ENCODE data around the gene GGCX. TPM values are rescaled to one million over a fixed set of nuclear protein-coding genes. Genes with fewer than 3 reads are reported as not detected.

Gene GGCX
- total and polyA plus RNA-seq, 9 of the 15 experiments (the other 6 are each of a cell fraction or from before 2014, with no cell fraction given): 14.4 to 47.1 (median 28.1) TPM

DNA sequence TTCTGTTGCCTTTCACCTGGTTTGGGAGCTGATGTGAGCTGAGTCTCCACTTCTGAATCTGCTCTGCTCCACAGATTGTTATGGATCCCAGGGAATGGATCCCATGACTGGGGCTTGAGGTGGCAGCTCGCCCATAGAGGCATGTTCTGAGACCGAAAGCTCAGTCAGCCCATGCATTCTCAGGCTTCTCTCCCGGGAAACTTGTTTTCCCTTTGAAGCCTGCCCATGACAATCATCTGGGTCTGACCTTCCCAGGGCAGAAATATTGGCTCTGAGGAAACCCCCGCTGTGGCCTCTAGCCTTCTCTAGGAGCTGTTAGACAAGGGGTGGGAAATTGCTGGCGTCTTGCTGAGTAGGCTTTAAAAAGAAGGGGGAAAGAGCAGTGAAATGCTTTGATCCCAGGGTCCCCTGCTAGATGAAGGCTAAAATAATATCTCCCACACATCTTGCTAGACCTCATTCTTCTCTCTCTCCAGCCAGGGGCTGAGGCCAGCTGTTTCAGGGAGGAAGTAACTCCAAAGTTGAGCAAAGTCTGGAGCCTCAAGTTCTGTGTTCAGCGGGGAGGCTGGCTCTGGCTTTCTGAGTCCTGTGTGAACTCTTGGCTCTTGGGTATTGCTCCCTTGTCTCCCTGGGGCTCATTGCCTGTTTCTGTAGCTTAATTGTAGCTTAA is 18.1 kb upstream of the GGCX start:
- ATAC-seq (peak; percentile 17; the same call in 2 of the 3 replicates), FAIRE-seq (peak; percentile 29), DNase-seq (ENCODE audit: extremely low read depth in 1 of 4, low spot score in 3 of 4) (peak in 2 of 4 experiments; percentile 48 to 50)
- ChIA-PET POLR2A (interaction anchor here (0.6 to 3.8 kb wide), 13 partner anchors 8 to 172 kb away, joined by 3 to 23 read pairs (median 5); partner anchors contain the start of genes GGCX and RNF181), CTCF (ENCODE audit: low intra/inter-chr PET ratio) (no interaction called here)
- BruUV-seq (replicated peaks): no TSS peak
- peaks cover 30% of the 10 kb centered on the region for H3K79me2 ChIP-seq (ENCODE audit: control insufficient read depth, insufficient read depth, low read length)
- H3K36me3 ChIP-seq (ENCODE audit: control insufficient read depth, insufficient read depth, low read length): peaks cover 37% of the 10 kb centered on the region; the same call in 2 of the 3 replicates
- peak overlapping the region; percentile 90; the same call in 1 of the 2 replicates for H2AFZ ChIP-seq (ENCODE audit: low read depth, low read length)
- in situ Hi-C loops (cut with MboI): no loop called here
- WGBS (ENCODE audit: insufficient coverage, low coverage, missing lambda C conversion rate): 20% methylated on average over 2 of the region's 6 CpGs
- H3K9me1 ChIP-seq (ENCODE audit: control insufficient read depth, insufficient read depth, low read length): no peaks in the 10 kb centered on the region
- H3K9me3 ChIP-seq (replicated peaks; ENCODE audit: control insufficient read depth, insufficient read depth, low read depth, low read length): no peaks in the 10 kb centered on the region
- no peaks in the 10 kb centered on the region for H3K27me3 ChIP-seq (ENCODE audit: control insufficient read depth in 2 of 2, insufficient read depth in 2 of 2, low read length in 2 of 2)
- peak overlapping the region; percentile 48 for H3K4me3 ChIP-seq
- intact Hi-C loops (cut with micrococcal nuclease): loop anchor here (5.0 kb wide), 1 partner anchor 33 kb away; the partner anchor contains the start of gene C2orf68
- no peaks in the 10 kb centered on the region for H4K20me1 ChIP-seq (replicated peaks; ENCODE audit: control insufficient read depth, insufficient read depth, low read length)
- peaks cover 19 to 29% of the 10 kb centered on the region in 2 experiments for H3K4me1 ChIP-seq (replicated peaks in 1 of 2; ENCODE audit: control insufficient read depth in 2 of 2, insufficient read depth in 2 of 2, low read length in 2 of 2)
- peak overlapping the region; percentile 77 to 94; a peak in 3 of 4 replicates for H3K9ac ChIP-seq (ENCODE audit: insufficient read depth in 1 of 2, low read depth in 2 of 2, low read length in 2 of 2)
- H3K4me2 ChIP-seq (ENCODE audit: insufficient read depth, low read length): peak overlapping the region; percentile 87
- peak overlapping the region; percentile 81 for H3K27ac ChIP-seq (ENCODE audit: extremely low read depth, low read depth, low read length)
- no peak for TF ChIP-seq TAL1 (IDR thresholded peaks at IDR 0.05)
- no peak for TF ChIP-seq RBBP5 (IDR thresholded peaks at IDR 0.05; ENCODE audit: borderline replicate concordance, insufficient read depth, low read length, poor library complexity, severe bottlenecking)
- TF ChIP-seq, protein P1, sequence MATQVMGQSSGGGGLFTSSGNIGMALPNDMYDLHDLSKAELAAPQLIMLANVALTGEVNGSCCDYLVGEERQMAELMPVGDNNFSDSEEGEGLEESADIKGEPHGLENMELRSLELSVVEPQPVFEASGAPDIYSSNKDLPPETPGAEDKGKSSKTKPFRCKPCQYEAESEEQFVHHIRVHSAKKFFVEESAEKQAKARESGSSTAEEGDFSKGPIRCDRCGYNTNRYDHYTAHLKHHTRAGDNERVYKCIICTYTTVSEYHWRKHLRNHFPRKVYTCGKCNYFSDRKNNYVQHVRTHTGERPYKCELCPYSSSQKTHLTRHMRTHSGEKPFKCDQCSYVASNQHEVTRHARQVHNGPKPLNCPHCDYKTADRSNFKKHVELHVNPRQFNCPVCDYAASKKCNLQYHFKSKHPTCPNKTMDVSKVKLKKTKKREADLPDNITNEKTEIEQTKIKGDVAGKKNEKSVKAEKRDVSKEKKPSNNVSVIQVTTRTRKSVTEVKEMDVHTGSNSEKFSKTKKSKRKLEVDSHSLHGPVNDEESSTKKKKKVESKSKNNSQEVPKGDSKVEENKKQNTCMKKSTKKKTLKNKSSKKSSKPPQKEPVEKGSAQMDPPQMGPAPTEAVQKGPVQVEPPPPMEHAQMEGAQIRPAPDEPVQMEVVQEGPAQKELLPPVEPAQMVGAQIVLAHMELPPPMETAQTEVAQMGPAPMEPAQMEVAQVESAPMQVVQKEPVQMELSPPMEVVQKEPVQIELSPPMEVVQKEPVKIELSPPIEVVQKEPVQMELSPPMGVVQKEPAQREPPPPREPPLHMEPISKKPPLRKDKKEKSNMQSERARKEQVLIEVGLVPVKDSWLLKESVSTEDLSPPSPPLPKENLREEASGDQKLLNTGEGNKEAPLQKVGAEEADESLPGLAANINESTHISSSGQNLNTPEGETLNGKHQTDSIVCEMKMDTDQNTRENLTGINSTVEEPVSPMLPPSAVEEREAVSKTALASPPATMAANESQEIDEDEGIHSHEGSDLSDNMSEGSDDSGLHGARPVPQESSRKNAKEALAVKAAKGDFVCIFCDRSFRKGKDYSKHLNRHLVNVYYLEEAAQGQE (IDR thresholded peaks at IDR 0.05; ENCODE audit: borderline replicate concordance): no peak
- TF ChIP-seq, protein P1 (CRISPR knock-in tag; IDR thresholded peaks at IDR 0.05; ENCODE audit: low read depth): no peak
- TF ChIP-seq SIN3A (IDR thresholded peaks at IDR 0.05; ENCODE audit: borderline replicate concordance in 2 of 2, control insufficient read depth in 1 of 2, low read depth in 2 of 2, low read length in 2 of 2): no peak
- TF ChIP-seq ETV6 (IDR thresholded peaks at IDR 0.05; ENCODE audit: borderline replicate concordance in 1 of 2, low read depth in 2 of 2, low read length in 1 of 2): 0 out of 4 replicates have a peak, but pooled peaks of 1 of the 2 experiments have one; percentile 25
- no peak for TF ChIP-seq ETV6 (CRISPR knock-in tag; IDR thresholded peaks at IDR 0.05; ENCODE audit: borderline replicate concordance)
- no peak for TF ChIP-seq TAF1 (IDR thresholded peaks at IDR 0.05; ENCODE audit: control insufficient read depth, extremely low read depth, insufficient read depth, low read length, severe bottlenecking)
- TF ChIP-seq, protein P2, sequence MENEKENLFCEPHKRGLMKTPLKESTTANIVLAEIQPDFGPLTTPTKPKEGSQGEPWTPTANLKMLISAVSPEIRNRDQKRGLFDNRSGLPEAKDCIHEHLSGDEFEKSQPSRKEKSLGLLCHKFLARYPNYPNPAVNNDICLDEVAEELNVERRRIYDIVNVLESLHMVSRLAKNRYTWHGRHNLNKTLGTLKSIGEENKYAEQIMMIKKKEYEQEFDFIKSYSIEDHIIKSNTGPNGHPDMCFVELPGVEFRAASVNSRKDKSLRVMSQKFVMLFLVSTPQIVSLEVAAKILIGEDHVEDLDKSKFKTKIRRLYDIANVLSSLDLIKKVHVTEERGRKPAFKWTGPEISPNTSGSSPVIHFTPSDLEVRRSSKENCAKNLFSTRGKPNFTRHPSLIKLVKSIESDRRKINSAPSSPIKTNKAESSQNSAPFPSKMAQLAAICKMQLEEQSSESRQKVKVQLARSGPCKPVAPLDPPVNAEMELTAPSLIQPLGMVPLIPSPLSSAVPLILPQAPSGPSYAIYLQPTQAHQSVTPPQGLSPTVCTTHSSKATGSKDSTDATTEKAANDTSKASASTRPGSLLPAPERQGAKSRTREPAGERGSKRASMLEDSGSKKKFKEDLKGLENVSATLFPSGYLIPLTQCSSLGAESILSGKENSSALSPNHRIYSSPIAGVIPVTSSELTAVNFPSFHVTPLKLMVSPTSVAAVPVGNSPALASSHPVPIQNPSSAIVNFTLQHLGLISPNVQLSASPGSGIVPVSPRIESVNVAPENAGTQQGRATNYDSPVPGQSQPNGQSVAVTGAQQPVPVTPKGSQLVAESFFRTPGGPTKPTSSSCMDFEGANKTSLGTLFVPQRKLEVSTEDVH (IDR thresholded peaks at IDR 0.05; ENCODE audit: low read depth, partially characterized antibody): no peak

All from K562 (cell line).